DMS79 treated with DMSO at 0.1 percent for 48 hours (cell line): ENCODE measurements around the gene MYOD1.

ENCODE experiments used
- DNase-seq: peaks from one replicate; lab custom pipeline; 2025; lab: John Stamatoyannopoulos, UW

MYOD1 gene

GRCh38 chr11:17771415-17771814, 52.0 kb downstream of the MYOD1 start:
- DNase-seq: no peak
